ENCODE results near the gene PTPDC1. TPM values are rescaled to one million over a fixed set of nuclear protein-coding genes. Genes with fewer than 3 reads are reported as not detected.

Gene PTPDC1
- polyA plus RNA-seq, 1 donor: 7.2 TPM

- no peak for DNase-seq
Observed at GRCh38 chr9:94142353-94142752, 58.1 kb downstream of the PTPDC1 start.

GRCh38 chr9:94144394-94144793 is 60.1 kb downstream of the PTPDC1 start:
- DNase-seq: no peak

GRCh38 chr9:94145640-94146039 is 61.4 kb downstream of the PTPDC1 start:
- no peak for DNase-seq

GRCh38 chr9:94147776-94148175 is 63.5 kb downstream of the PTPDC1 start:
- DNase-seq: no peak

GRCh38 chr9:94148419-94148818 is 64.2 kb downstream of the PTPDC1 start:
- no peak for DNase-seq

- DNase-seq: no peak
Observed at GRCh38 chr9:94149696-94150095, 65.4 kb downstream of the PTPDC1 start.

- DNase-seq: no peak
Observed at GRCh38 chr9:94150279-94150828, 66.1 kb downstream of the PTPDC1 start.

- no peak for DNase-seq
Observed at GRCh38 chr9:94150890-94151650, 66.8 kb downstream of the PTPDC1 start.

GRCh38 chr9:94153905-94154304 is 69.6 kb downstream of the PTPDC1 start:
- DNase-seq: no peak

- no peak for DNase-seq
Observed at GRCh38 chr9:94156348-94157049, 72.2 kb downstream of the PTPDC1 start.

- no peak for DNase-seq
Observed at GRCh38 chr9:94157050-94157801, 73.0 kb downstream of the PTPDC1 start.

Other genes starting within 250 kb of the PTPDC1 start
- not detected for gene BARX1, start 129.1 kb upstream of the PTPDC1 start, polyA plus RNA-seq (ENCODE audit: insufficient read length)
- gene ZNF169, start 174.8 kb downstream of the PTPDC1 start, polyA plus RNA-seq (ENCODE audit: insufficient read length): 4.3 TPM
- not detected for gene NUTM2F, start 244.2 kb downstream of the PTPDC1 start, polyA plus RNA-seq (ENCODE audit: insufficient read length)